ENCODE results near the gene PTPRQ.

PTPRQ gene

GRCh38 chr12:80707830-80708258, 263.8 kb downstream of the PTPRQ start:
- no peak for DNase-seq

GRCh38 chr12:80708259-80708974, 264.4 kb downstream of the PTPRQ start:
- DNase-seq: no peak

- no peak for DNase-seq
Measured at GRCh38 chr12:80708975-80709328, 264.9 kb downstream of the PTPRQ start.

GRCh38 chr12:80709811-80710726, 266.0 kb downstream of the PTPRQ start:
- no peak for DNase-seq

- DNase-seq: no peak
Measured at GRCh38 chr12:80710727-80711449, 266.9 kb downstream of the PTPRQ start.

- DNase-seq: no peak
Measured at GRCh38 chr12:80711866-80712265, 267.8 kb downstream of the PTPRQ start.

- DNase-seq: no peak
Measured at GRCh38 chr12:80712866-80713265, 268.8 kb downstream of the PTPRQ start.

GRCh38 chr12:80713419-80713818, 269.4 kb downstream of the PTPRQ start:
- no peak for DNase-seq

- DNase-seq: no peak
Measured at GRCh38 chr12:80714055-80714454, 270.0 kb downstream of the PTPRQ start.

GRCh38 chr12:80714846-80715245, 270.8 kb downstream of the PTPRQ start:
- no peak for DNase-seq

- no peak for DNase-seq
Measured at GRCh38 chr12:80715713-80716249, 271.7 kb downstream of the PTPRQ start.

- DNase-seq: no peak
Measured at GRCh38 chr12:80716696-80717469, 272.8 kb downstream of the PTPRQ start, which contains the start of gene MYF5. Gene MYF5 (plus strand): TSS chr12:80716912. CDS start chr12:80717064, 152 bp downstream.

- no peak for DNase-seq
Measured at GRCh38 chr12:80717856-80718255, 273.8 kb downstream of the PTPRQ start.

- no peak for DNase-seq
Measured at GRCh38 chr12:80720516-80720915, 276.5 kb downstream of the PTPRQ start.

- no peak for DNase-seq
Measured at GRCh38 chr12:80721326-80721725, 277.3 kb downstream of the PTPRQ start.

Data from effector CD4-positive, alpha-beta T cell (primary cell).